ENCODE measurements around the gene DHRS7.

DHRS7 gene

GRCh38 chr14:60197629-60198303, 32.6 kb upstream of the DHRS7 start:
- DNase-seq: no peak

GRCh38 chr14:60196291-60196690, 31.1 kb upstream of the DHRS7 start:
- TF ChIP-seq GATA1 (IDR thresholded peaks at IDR 0.05; ENCODE audit: low read depth, low read length) (no peak), POLR2A (IDR thresholded peaks at IDR 0.05; ENCODE audit: low read length) (no peak)
- peak; percentile 58 to 72 for DNase-seq

More at GRCh38 chr14:60197629-60198303, 32.6 kb upstream of the DHRS7 start:
- TF ChIP-seq POLR2A (IDR thresholded peaks at IDR 0.05; ENCODE audit: low read length) (no peak), GATA1 (IDR thresholded peaks at IDR 0.05; ENCODE audit: low read depth, low read length) (no peak)

GRCh38 chr14:60195179-60195810, 30.1 kb upstream of the DHRS7 start:
- no peak for TF ChIP-seq GATA1 (IDR thresholded peaks at IDR 0.05; ENCODE audit: low read depth, low read length)
- no peak for TF ChIP-seq POLR2A (IDR thresholded peaks at IDR 0.05; ENCODE audit: low read length)
- DNase-seq: peak; percentile 29

- DNase-seq: no peak
- TF ChIP-seq POLR2A (IDR thresholded peaks at IDR 0.05; ENCODE audit: low read length) (no peak), GATA1 (IDR thresholded peaks at IDR 0.05; ENCODE audit: low read depth, low read length) (no peak)
These were observed 25.0 kb upstream of the DHRS7 start for GRCh38 chr14:60189923-60190840.

- TF ChIP-seq POLR2A (IDR thresholded peaks at IDR 0.05; ENCODE audit: low read length) (no peak), GATA1 (IDR thresholded peaks at IDR 0.05; ENCODE audit: low read depth, low read length) (no peak)
- DNase-seq: no peak
These were observed 23.5 kb upstream of the DHRS7 start for GRCh38 chr14:60188696-60189095.

- TF ChIP-seq GATA1 (IDR thresholded peaks at IDR 0.05; ENCODE audit: low read depth, low read length) (no peak), POLR2A (IDR thresholded peaks at IDR 0.05; ENCODE audit: low read length) (no peak)
- peak; percentile 14 to 18 for DNase-seq
These were observed 22.9 kb upstream of the DHRS7 start for GRCh38 chr14:60188115-60188514.

- DNase-seq: no peak
- TF ChIP-seq POLR2A (IDR thresholded peaks at IDR 0.05; ENCODE audit: low read length) (no peak), GATA1 (IDR thresholded peaks at IDR 0.05; ENCODE audit: low read depth, low read length) (no peak)
These were observed 19.8 kb upstream of the DHRS7 start for GRCh38 chr14:60184905-60185555.

GRCh38 chr14:60184146-60184904, 19.1 kb upstream of the DHRS7 start:
- TF ChIP-seq POLR2A (IDR thresholded peaks at IDR 0.05; ENCODE audit: low read length): no peak
- TF ChIP-seq GATA1 (IDR thresholded peaks at IDR 0.05; ENCODE audit: low read depth, low read length): no peak
- DNase-seq: peak; percentile 76 to 84

GRCh38 chr14:60183741-60184140, 18.5 kb upstream of the DHRS7 start:
- DNase-seq: peak; percentile 22 to 45
- TF ChIP-seq POLR2A (IDR thresholded peaks at IDR 0.05; ENCODE audit: low read length) (no peak), GATA1 (IDR thresholded peaks at IDR 0.05; ENCODE audit: low read depth, low read length) (no peak)

- DNase-seq: no peak
- TF ChIP-seq POLR2A (IDR thresholded peaks at IDR 0.05; ENCODE audit: low read length) (no peak), GATA1 (IDR thresholded peaks at IDR 0.05; ENCODE audit: low read depth, low read length) (no peak)
These were observed 17.9 kb upstream of the DHRS7 start for GRCh38 chr14:60183138-60183537.

GRCh38 chr14:60179431-60179869, 14.3 kb upstream of the DHRS7 start:
- TF ChIP-seq GATA1 (IDR thresholded peaks at IDR 0.05; ENCODE audit: low read depth, low read length): no peak
- no peak for TF ChIP-seq POLR2A (IDR thresholded peaks at IDR 0.05; ENCODE audit: low read length)
- DNase-seq: no peak

GRCh38 chr14:60178820-60179219, 13.6 kb upstream of the DHRS7 start:
- no peak for TF ChIP-seq GATA1 (IDR thresholded peaks at IDR 0.05; ENCODE audit: low read depth, low read length)
- TF ChIP-seq POLR2A (IDR thresholded peaks at IDR 0.05; ENCODE audit: low read length): no peak
- DNase-seq: no peak

GRCh38 chr14:60178164-60178563, 13.0 kb upstream of the DHRS7 start:
- TF ChIP-seq POLR2A (IDR thresholded peaks at IDR 0.05; ENCODE audit: low read length) (no peak), GATA1 (IDR thresholded peaks at IDR 0.05; ENCODE audit: low read depth, low read length) (no peak)
- DNase-seq: no peak
